ENCODE measurements around the gene NSD1. TPM values are rescaled to one million over a fixed set of nuclear protein-coding genes. Genes with fewer than 3 reads are reported as not detected.

The NSD1 gene
- total and polyA plus RNA-seq, 2 experiments from 2014 or later: 26.6 to 28.8 TPM

Other genes starting within 250 kb of the NSD1 start
- 0.73 TPM in 1 of 2 replicates, not detected in the other for gene HK3, start 234.4 kb upstream of the NSD1 start, total RNA-seq
- gene HK3, start 234.4 kb upstream of the NSD1 start, polyA plus RNA-seq: not detected in 2 replicates
- 24.1 and 28.2 TPM in 2 replicates for gene UIMC1, start 127.0 kb upstream of the NSD1 start, total RNA-seq
- 12.6 and 22.3 TPM in 2 replicates for gene UIMC1, start 127.0 kb upstream of the NSD1 start, polyA plus RNA-seq
- 13.1 and 13.8 TPM in 2 replicates for gene ZNF346, start 111.1 kb upstream of the NSD1 start, total RNA-seq
- gene ZNF346, start 111.1 kb upstream of the NSD1 start, polyA plus RNA-seq: 18.0 and 21.4 TPM in 2 replicates
- 90.2 and 121 TPM in 2 replicates for gene FGFR4, start 46.9 kb upstream of the NSD1 start, total RNA-seq
- gene FGFR4, start 46.9 kb upstream of the NSD1 start, polyA plus RNA-seq: 75.6 and 94.3 TPM in 2 replicates
- gene RAB24, start 169.9 kb downstream of the NSD1 start, total RNA-seq: 25.7 and 30.3 TPM in 2 replicates
- gene RAB24, start 169.9 kb downstream of the NSD1 start, polyA plus RNA-seq: 64.6 and 76.6 TPM in 2 replicates
- gene PRELID1, start 170.0 kb downstream of the NSD1 start, total RNA-seq: 228 and 245 TPM in 2 replicates
- 255 and 282 TPM in 2 replicates for gene PRELID1, start 170.0 kb downstream of the NSD1 start, polyA plus RNA-seq
- gene MXD3, start 178.1 kb downstream of the NSD1 start, total RNA-seq: 14.0 and 22.3 TPM in 2 replicates
- 11.9 and 16.5 TPM in 2 replicates for gene MXD3, start 178.1 kb downstream of the NSD1 start, polyA plus RNA-seq
- 357 and 366 TPM in 2 replicates for gene LMAN2, start 217.9 kb downstream of the NSD1 start, total RNA-seq
- 381 and 391 TPM in 2 replicates for gene LMAN2, start 217.9 kb downstream of the NSD1 start, polyA plus RNA-seq
- gene RGS14, start 224.2 kb downstream of the NSD1 start, total RNA-seq: 26.1 and 36.5 TPM in 2 replicates
- 30.7 and 37.0 TPM in 2 replicates for gene RGS14, start 224.2 kb downstream of the NSD1 start, polyA plus RNA-seq